Measurements from ENCODE around the gene MAP3K10. TPM values are rescaled to one million over a fixed set of nuclear protein-coding genes. Genes with fewer than 3 reads are reported as not detected.

Gene MAP3K10
- total RNA-seq, 1 donor from 2014 or later = 20.6 TPM

GRCh38 chr19:40241809-40242384 is 50.7 kb downstream of the MAP3K10 start:
- Mint-ChIP-seq H3K9me3 (ENCODE audit: unreplicated experiment) (no peaks in the 10 kb centered on the region), H3K4me3 (ENCODE audit: unreplicated experiment) (peak overlapping the region; percentile 42), H3K27me3 (ENCODE audit: unreplicated experiment) (peaks cover 2% of the 10 kb centered on the region), H3K4me1 (ENCODE audit: unreplicated experiment) (peaks cover 2% of the 10 kb centered on the region), H3K36me3 (ENCODE audit: low read depth, unreplicated experiment) (peaks cover 20% of the 10 kb centered on the region), H3K27ac (ENCODE audit: unreplicated experiment) (no peak overlapping the region)
- TF ChIP-seq CTCF (IDR thresholded peaks at IDR 0.05; ENCODE audit: unreplicated experiment) = no peak
- no peak for DNase-seq (ENCODE audit: low spot score)

GRCh38 chr19:40242480-40242879 is 51.3 kb downstream of the MAP3K10 start:
- H3K36me3 Mint-ChIP-seq (ENCODE audit: low read depth, unreplicated experiment) = peaks cover 17% of the 10 kb centered on the region
- H3K9me3 Mint-ChIP-seq (ENCODE audit: unreplicated experiment) = no peaks in the 10 kb centered on the region
- H3K4me3 Mint-ChIP-seq (ENCODE audit: unreplicated experiment) = no peak overlapping the region
- H3K27ac Mint-ChIP-seq (ENCODE audit: unreplicated experiment) = peak overlapping the region; percentile 30
- no peak for DNase-seq (ENCODE audit: low spot score)
- peaks cover 2% of the 10 kb centered on the region for H3K4me1 Mint-ChIP-seq (ENCODE audit: unreplicated experiment)
- TF ChIP-seq CTCF (IDR thresholded peaks at IDR 0.05; ENCODE audit: unreplicated experiment) = no peak
- peaks cover 2% of the 10 kb centered on the region for H3K27me3 Mint-ChIP-seq (ENCODE audit: unreplicated experiment)

GRCh38 chr19:40243181-40243580 is 52.0 kb downstream of the MAP3K10 start:
- no peak for TF ChIP-seq CTCF (IDR thresholded peaks at IDR 0.05; ENCODE audit: unreplicated experiment)
- H3K27me3 Mint-ChIP-seq (ENCODE audit: unreplicated experiment) = peaks cover 2% of the 10 kb centered on the region
- H3K36me3 Mint-ChIP-seq (ENCODE audit: low read depth, unreplicated experiment) = peaks cover 12% of the 10 kb centered on the region
- no peak for DNase-seq (ENCODE audit: low spot score)
- no peak overlapping the region for H3K4me3 Mint-ChIP-seq (ENCODE audit: unreplicated experiment)
- H3K27ac Mint-ChIP-seq (ENCODE audit: unreplicated experiment) = no peak overlapping the region
- no peaks in the 10 kb centered on the region for H3K9me3 Mint-ChIP-seq (ENCODE audit: unreplicated experiment)
- peaks cover 2% of the 10 kb centered on the region for H3K4me1 Mint-ChIP-seq (ENCODE audit: unreplicated experiment)

- Mint-ChIP-seq H3K27ac (ENCODE audit: unreplicated experiment) (no peak overlapping the region), H3K4me1 (ENCODE audit: unreplicated experiment) (peaks cover 2% of the 10 kb centered on the region), H3K36me3 (ENCODE audit: low read depth, unreplicated experiment) (peaks cover 12% of the 10 kb centered on the region), H3K27me3 (ENCODE audit: unreplicated experiment) (peaks cover 2% of the 10 kb centered on the region), H3K4me3 (ENCODE audit: unreplicated experiment) (no peak overlapping the region), H3K9me3 (ENCODE audit: unreplicated experiment) (no peaks in the 10 kb centered on the region)
- no peak for DNase-seq (ENCODE audit: low spot score)
- TF ChIP-seq CTCF (IDR thresholded peaks at IDR 0.05; ENCODE audit: unreplicated experiment) = no peak
These were observed 53.5 kb downstream of the MAP3K10 start for GRCh38 chr19:40244579-40245317.

GRCh38 chr19:40245506-40246128 is 54.4 kb downstream of the MAP3K10 start:
- no peak for TF ChIP-seq CTCF (IDR thresholded peaks at IDR 0.05; ENCODE audit: unreplicated experiment)
- Mint-ChIP-seq H3K4me1 (ENCODE audit: unreplicated experiment) (peaks cover 2% of the 10 kb centered on the region), H3K27ac (ENCODE audit: unreplicated experiment) (no peak overlapping the region), H3K9me3 (ENCODE audit: unreplicated experiment) (no peaks in the 10 kb centered on the region), H3K4me3 (ENCODE audit: unreplicated experiment) (no peak overlapping the region), H3K36me3 (ENCODE audit: low read depth, unreplicated experiment) (peaks cover 14% of the 10 kb centered on the region), H3K27me3 (ENCODE audit: unreplicated experiment) (peaks cover 2% of the 10 kb centered on the region)
- no peak for DNase-seq (ENCODE audit: low spot score)

Measured in endothelial cell (in vitro differentiated cells).